HCT116 (cell line): ENCODE data around the gene PDE6G. TPM values are rescaled to one million over a fixed set of nuclear protein-coding genes. Genes with fewer than 3 reads are reported as not detected.

ENCODE experiments used
- ATAC-seq: fragments of 200-7000 bp; cut with Tn5 transposase; 2 replicates; pipeline ENCODE4 v1.9.1; 2020; ENCODE audit warnings: mild to moderate bottlenecking, moderate library complexity
- BruUV-seq: library from RNA; stranded (reverse); fragments of 400-500 nt; replicated peaks from 2 replicates; lab custom pipeline; 2021; lab: Mats Ljungman, UMichigan
- CTCF ChIA-PET: fragments of 300-600 bp; sonication (Branson Sonifier 250); formaldehyde crosslinking; loops from one replicate; lab custom pipeline; 2021; ENCODE audit warnings: antibody characterized with exemption; lab: Charles Lee
- POLR2A ChIA-PET: fragments of 300-600, 350-600 bp; sonication (Branson Sonifier 250); formaldehyde crosslinking; loops from one replicate; lab custom pipeline; 2021; ENCODE audit warnings: antibody characterized with exemption; lab: Charles Lee
- RAD21 ChIA-PET, 2 experiments: fragments of 300-600 bp; sonication (Branson Sonifier 250); formaldehyde crosslinking; loops; one replicate each; lab custom pipeline; 2023; ENCODE audit warnings: low total read pairs in 2 of 2; ENCODE audit not compliant: uncharacterized antibody in 2 of 2, unreplicated experiment in 2 of 2, low non-redundant PET in 1 of 2; lab: Charles Lee
- DNase-seq: peaks from one replicate; pipeline ENCODE4 v3.0.0-alpha.2; 2010; ENCODE audit warnings: low read depth, low spot score
- H2AFZ ChIP-seq: fragments of 200-600 bp; shearing (Covaris generic), sonication (generic); 2 replicates; pipeline ENCODE4 v1.6.1; 2017; ENCODE audit warnings: low read depth, mixed run types, mixed read lengths, antibody characterized with exemption, low read length; ENCODE audit not compliant: poor library complexity, severe bottlenecking
- H3K27ac ChIP-seq: 2 replicates; pipeline ENCODE4 v1.5.1; 2012; ENCODE audit warnings: low read depth, low read length
- H3K27me3 ChIP-seq: fragments of 200-600 bp; sonication (generic); 2 replicates; pipeline ENCODE4 v1.6.1; 2016; ENCODE audit warnings: mixed run types, low read length, mixed read lengths; ENCODE audit not compliant: insufficient read depth
- H3K36me3 ChIP-seq, 2 experiments: fragments of 200-500 bp in 1 of 2; fragments of 200-600 bp in 1 of 2; sonication (Bioruptor generic) in 1 of 2; sonication (generic) in 1 of 2; 2 replicates each; pipeline versions ENCODE4 v1.5.1 to v1.6.1; 2014 to 2016; ENCODE audit warnings: low read length in 2 of 2, inconsistent platforms in 1 of 2, mixed read lengths in 1 of 2, mixed run types in 1 of 2; ENCODE audit not compliant: insufficient read depth in 2 of 2, control insufficient read depth in 1 of 2
- H3K4me1 ChIP-seq, 2 experiments: fragments of 200-600 bp in 1 of 2; sonication (generic) in 1 of 2; 2 replicates each; pipeline versions ENCODE4 v1.5.1 to v1.6.1; 2012 to 2017; ENCODE audit warnings: low read length in 2 of 2, inconsistent platforms in 1 of 2, mild to moderate bottlenecking in 1 of 2, mixed read lengths in 1 of 2, mixed run types in 1 of 2, moderate library complexity in 1 of 2; ENCODE audit not compliant: insufficient read depth in 2 of 2, control insufficient read depth in 1 of 2
- H3K4me2 ChIP-seq: fragments of 200-600 bp; sonication (generic); 2 replicates; pipeline ENCODE4 v1.6.1; 2017; ENCODE audit warnings: mixed run types, low read length, mixed read lengths
- H3K4me3 ChIP-seq, 2 experiments: fragments of 200-600 bp in 1 of 2; sonication (generic) in 1 of 2; replicated peaks in 1 of 2; 2 replicates each; pipeline ENCODE4 v1.5.1; 2011 to 2016; ENCODE audit warnings: low read length in 2 of 2, control low read depth in 1 of 2, low read depth in 1 of 2, mild to moderate bottlenecking in 1 of 2, mixed read lengths in 1 of 2, mixed run types in 1 of 2
- H3K79me2 ChIP-seq: fragments of 200-600 bp; sonication (generic); 2 replicates; pipeline ENCODE4 v1.6.1; 2017; ENCODE audit warnings: mild to moderate bottlenecking, mixed run types, low read length, moderate library complexity, mixed read lengths; ENCODE audit not compliant: insufficient read depth
- H3K9ac ChIP-seq: fragments of 200-600 bp; sonication (generic); 2 replicates; pipeline ENCODE4 v1.6.1; 2016; ENCODE audit warnings: low read length, mixed read lengths
- H3K9me2 ChIP-seq: fragments of 200-600 bp; sonication (generic), shearing (Covaris generic); 2 replicates; pipeline ENCODE4 v1.6.1; 2017; ENCODE audit warnings: mixed run types, mild to moderate bottlenecking, moderate library complexity; ENCODE audit not compliant: insufficient read depth
- H3K9me3 ChIP-seq, 2 experiments: fragments of 200-500 bp in 1 of 2; fragments of 200-600 bp in 1 of 2; sonication (Bioruptor generic) in 1 of 2; sonication (generic) in 1 of 2; 2 replicates each; pipeline ENCODE4 v1.6.1; 2014 to 2017; ENCODE audit warnings: low read length in 2 of 2, mixed read lengths in 2 of 2, inconsistent platforms in 1 of 2, low read depth in 1 of 2, mild to moderate bottlenecking in 1 of 2, mixed run types in 1 of 2, moderate library complexity in 1 of 2; ENCODE audit not compliant: control insufficient read depth in 1 of 2, insufficient read depth in 1 of 2
- H4K20me1 ChIP-seq: fragments of 200-600 bp; sonication (generic), shearing (Covaris generic); 2 replicates; pipeline ENCODE4 v1.6.1; 2017; ENCODE audit warnings: mixed run types, mild to moderate bottlenecking, moderate library complexity; ENCODE audit not compliant: insufficient read depth
- ELF1 ChIP-seq: IDR thresholded peaks from 2 replicates; pipeline ENCODE4 v1.6.1; 2012; ENCODE audit warnings: low read depth, borderline replicate concordance
- EZH2phosphoT487 ChIP-seq: fragments of 200-600 bp; IDR thresholded peaks from 2 replicates; pipeline ENCODE4 v1.6.1; 2018; ENCODE audit warnings: antibody characterized with exemption, borderline replicate concordance
- FOSL1 ChIP-seq: IDR thresholded peaks from 2 replicates; pipeline ENCODE4 v1.6.1; 2012; ENCODE audit warnings: low read depth
- JUND ChIP-seq: IDR thresholded peaks from 2 replicates; pipeline ENCODE4 v1.6.1; 2012
- POLR2A ChIP-seq: IDR thresholded peaks from 2 replicates; pipeline ENCODE4 v1.7.0; 2011; ENCODE audit warnings: borderline replicate concordance; ENCODE audit not compliant: insufficient read depth, insufficient read length; ENCODE audit errors: extremely low read depth
- REST ChIP-seq: IDR thresholded peaks from 2 replicates; pipeline ENCODE4 v1.6.1; 2012; ENCODE audit warnings: low read depth
- SIN3A ChIP-seq: IDR thresholded peaks from 2 replicates; pipeline ENCODE4 v1.6.1; 2012; ENCODE audit warnings: low read depth
- SP1 ChIP-seq: IDR thresholded peaks from 2 replicates; pipeline ENCODE4 v1.6.1; 2012; ENCODE audit warnings: low read depth
- SRF ChIP-seq: IDR thresholded peaks from 2 replicates; pipeline ENCODE4 v1.6.1; 2012; ENCODE audit warnings: low read depth
- ZBTB33 ChIP-seq: IDR thresholded peaks from 2 replicates; pipeline ENCODE4 v1.6.1; 2011; ENCODE audit warnings: mild to moderate bottlenecking, low read length, moderate library complexity; ENCODE audit not compliant: insufficient replicate concordance; ENCODE audit errors: extremely low read depth
- ZFX ChIP-seq: fragments of 450-650 bp; IDR thresholded peaks from 2 replicates; pipeline ENCODE4 v1.6.1; 2017
- intact Hi-C: fragments of 100-400 bp; cut with micrococcal nuclease; formaldehyde crosslinking; loops from 2 replicates; pipeline ENCODE4 v1.10.0; 2022
- total RNA-seq: library from RNA; stranded (reverse); gene quantifications from one replicate; pipeline ENCODE4 v1.2.1, GENCODE V29; 2021; ENCODE audit not compliant: unreplicated experiment

PDE6G gene
- total RNA-seq, 1 experiment from 2014 or later = not detected

GRCh38 chr17:81640011-81640410 lies 16.3 kb downstream of the PDE6G start (continued):
- TF ChIP-seq REST = no peak

GRCh38 chr17:81638683-81639082 lies 17.7 kb downstream of the PDE6G start:
- no peak for ATAC-seq
- no peak overlapping the region for H3K4me2 ChIP-seq
- peaks cover 30% of the 10 kb centered on the region for H3K79me2 ChIP-seq
- no peaks in the 10 kb centered on the region for H3K9me3 ChIP-seq
- H3K27ac ChIP-seq = no peak overlapping the region
- H3K36me3 ChIP-seq = no peaks in the 10 kb centered on the region
- no peak overlapping the region for H2AFZ ChIP-seq
- no peak overlapping the region for H3K4me3 ChIP-seq
- CTCF ChIA-PET = interaction anchor here (1.2 kb wide), 1 partner anchor 29 kb away, joined by 3 read pairs; no protein-coding TSS in a partner anchor
- no peaks in the 10 kb centered on the region for H3K9me2 ChIP-seq
- DNase-seq = no peak
- H3K27me3 ChIP-seq = no peaks in the 10 kb centered on the region
- H3K9ac ChIP-seq = no peak overlapping the region
- RAD21 ChIA-PET = no interaction called here
- POLR2A ChIA-PET = no interaction called here
- intact Hi-C loops = no loop called here
- H4K20me1 ChIP-seq = peaks cover 14% of the 10 kb centered on the region; the same call in 1 of the 2 replicates
- BruUV-seq = no TSS peak
- TF ChIP-seq ZFX = no peak
- TF ChIP-seq JUND = no peak
- no peak for TF ChIP-seq FOSL1
- no peak for TF ChIP-seq POLR2A
- TF ChIP-seq SP1 = no peak
- TF ChIP-seq ZBTB33 = no peak
- TF ChIP-seq EZH2phosphoT487 = no peak
- no peak for TF ChIP-seq SIN3A
- no peak for TF ChIP-seq ELF1
- no peak for TF ChIP-seq SRF
- H3K4me1 ChIP-seq = peaks cover 15 to 48% of the 10 kb centered on the region in 2 experiments
